Erythroblast (primary cell): Measurements from ENCODE around the gene SNORC.

Experiments used
- GATA1 ChIP-seq: IDR thresholded peaks from 2 replicates; pipeline ENCODE4 v1.6.1; 2011; ENCODE audit warnings: low read depth, mild to moderate bottlenecking, control low read depth, low read length, moderate library complexity
- POLR2A ChIP-seq: IDR thresholded peaks from 2 replicates; pipeline ENCODE4 v1.6.1; 2011; ENCODE audit warnings: mild to moderate bottlenecking, low read length

GRCh38 chr2:232888099-232888836, 18.2 kb downstream of the SNORC start:
- TF ChIP-seq POLR2A (no peak), GATA1 (no peak)
